Measurements from ENCODE around the gene TRIM16. TPM values are rescaled to one million over a fixed set of nuclear protein-coding genes. Genes with fewer than 3 reads are reported as not detected.

The TRIM16 gene
- total RNA-seq (2022; extraction: Qiagen RNA extraction), result 170 to 226 TPM (median 192 TPM) in 5 replicates

DNA sequence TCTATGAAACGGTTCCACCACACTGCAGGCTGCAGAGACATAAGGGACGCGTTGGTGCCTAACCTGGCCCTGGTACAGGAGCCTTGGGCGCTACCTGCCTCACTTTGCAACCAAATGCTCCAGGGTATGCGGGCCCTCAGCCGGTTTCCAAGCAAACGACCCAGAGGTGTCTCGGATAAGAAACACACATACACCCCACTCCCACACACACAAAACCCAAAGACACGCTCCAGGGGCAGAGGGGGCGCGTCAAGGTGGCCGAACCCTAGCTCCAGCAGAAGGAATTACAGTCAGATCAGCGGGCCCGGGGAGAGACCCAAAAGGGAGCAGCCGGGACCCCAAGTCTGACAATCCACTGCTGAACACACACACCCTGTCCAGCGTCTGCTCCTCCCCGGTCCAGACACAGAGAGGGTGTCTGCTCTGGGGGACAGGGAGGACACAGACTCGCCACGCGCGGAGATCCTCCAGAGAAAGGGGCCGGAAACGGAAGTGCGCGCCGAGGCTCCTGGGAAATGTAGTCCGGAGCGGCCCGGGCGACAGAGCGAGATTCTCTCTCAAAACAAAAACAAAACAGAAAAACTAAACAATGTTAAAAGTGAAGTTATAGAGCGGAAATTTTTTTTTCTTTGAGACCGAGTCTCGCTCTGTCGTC, at the start of gene TRIM16:
TRIM16 (minus strand) TSS at position 488 of the 655 bp plus-strand sequence. CDS start 32,702 bp downstream, outside the sequence.

GRCh38 chr17:15731900-15732299, 47.8 kb upstream of the TRIM16 start, which contains the start of gene TBC1D26:
TSS of gene TBC1D26 (plus strand) at chr17:15732283. CDS start at chr17:15735349, 3,066 bp downstream.

GRCh38 chr17:15699413-15699924, 15.4 kb upstream of the TRIM16 start, which contains the start of gene ZNF286A:
TSS of gene ZNF286A (plus strand) at chr17:15699752. CDS start at chr17:15700330, 578 bp downstream.

DNA sequence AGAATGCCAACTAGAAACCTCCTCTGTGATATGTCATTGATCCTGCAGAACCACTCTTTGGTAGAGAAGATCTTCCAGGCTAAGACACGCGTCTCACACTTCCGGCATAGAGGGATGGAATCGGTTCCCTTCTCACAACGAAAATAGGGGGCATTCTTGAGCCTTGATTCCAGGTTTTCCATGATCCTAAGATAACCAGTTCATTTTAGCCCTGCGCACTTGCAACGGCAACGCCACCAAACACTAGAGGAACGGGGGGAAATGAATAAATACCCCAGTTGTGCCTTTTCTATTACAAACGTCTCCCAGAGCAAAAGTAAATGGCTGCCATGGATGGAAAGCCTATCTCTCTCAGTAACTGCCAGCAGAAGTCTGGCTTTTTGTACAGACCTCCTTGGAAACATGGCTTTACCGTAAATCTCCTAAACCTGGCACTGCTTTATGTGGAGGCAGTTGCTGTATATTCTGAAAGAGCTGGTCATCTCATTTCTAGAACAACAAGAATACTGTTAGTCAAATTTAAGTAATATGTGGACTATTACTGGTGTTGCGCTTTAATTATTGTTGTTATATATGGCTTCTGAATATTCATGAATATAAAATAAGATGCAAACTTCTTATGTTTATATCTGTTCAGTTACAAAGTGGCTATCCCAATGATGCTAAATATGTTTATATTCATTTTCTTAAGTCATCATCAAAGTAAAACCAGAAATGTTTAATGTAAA, 64.6 kb downstream of the TRIM16 start, which contains the start of gene FBXW10B:
FBXW10B (minus strand) TSS at position 374 of the 728 bp plus-strand sequence; CDS start at position 182, 192 bp downstream.

Other genes starting within 250 kb of the TRIM16 start
- gene CDRT4, start 216.7 kb downstream of the TRIM16 start, total RNA-seq (2022; extraction: Qiagen RNA extraction), result 0.22 to 1.0 TPM (median 0.29 TPM) in 5 replicates
- 6.9 to 9.5 TPM (median 8.3 TPM) in 5 replicates for gene TVP23C, start 120.8 kb downstream of the TRIM16 start, total RNA-seq (2022; extraction: Qiagen RNA extraction)
- 2.0 to 3.3 TPM (median 2.4 TPM) in 5 replicates for gene FBXW10B, start 64.6 kb downstream of the TRIM16 start, total RNA-seq (2022; extraction: Qiagen RNA extraction)
- gene ZNF286A, start 15.4 kb upstream of the TRIM16 start, total RNA-seq (2022; extraction: Qiagen RNA extraction), result 21.3 to 41.6 TPM (median 25.2 TPM) in 5 replicates
- gene TBC1D26, start 48.0 kb upstream of the TRIM16 start, total RNA-seq (2022; extraction: Qiagen RNA extraction), result not detected in 5 replicates